ENCODE measurements around the gene TRIM14. TPM values are rescaled to one million over a fixed set of nuclear protein-coding genes. Genes with fewer than 3 reads are reported as not detected.

Gene TRIM14
- total RNA-seq, 1 experiment from 2014 or later, result 12.5 TPM

- no peak for TF ChIP-seq CTCF (conservative IDR thresholded peaks at IDR 0.05)
- H3K23me2 ChIP-seq (ENCODE audit: insufficient read length, low read depth, low read length, poor library complexity, severe bottlenecking), result no peaks in the 10 kb centered on the region
- no peak overlapping the region for H3K4me2 ChIP-seq (ENCODE audit: insufficient read depth, insufficient read length, low read length)
- H3K18ac ChIP-seq (ENCODE audit: insufficient read length, low read depth, low read length), result no peak overlapping the region
- no peak overlapping the region for H3K14ac ChIP-seq (ENCODE audit: insufficient read depth, low read length)
- H3K27ac ChIP-seq (ENCODE audit: insufficient read length, low read depth, low read length), result no peak overlapping the region
- peaks cover 4 to 20% (median 5%) of the 10 kb centered on the region in 3 experiments; a peak in 4 of 7 replicates for H3K36me3 Mint-ChIP-seq (ENCODE audit: insufficient read depth in 1 of 3, low read depth in 3 of 3)
- no peak overlapping the region for H2BK5ac ChIP-seq (ENCODE audit: insufficient read length, low read length)
- no peak overlapping the region for H2AK5ac ChIP-seq (ENCODE audit: insufficient read length, low read length)
- no peak overlapping the region for H4K91ac ChIP-seq (ENCODE audit: insufficient read length, low read depth, low read length)
- H3K23ac ChIP-seq (ENCODE audit: insufficient read length, low read depth, low read length), result no peak overlapping the region
- H3K9ac ChIP-seq (ENCODE audit: extremely low read depth, insufficient read length, low read length), result no peak overlapping the region
- no peaks in the 10 kb centered on the region for H3K4me1 ChIP-seq (ENCODE audit: insufficient read depth, low read length)
- H3K27me3 Mint-ChIP-seq (ENCODE audit: low read depth), result no peaks in the 10 kb centered on the region
- H4K8ac ChIP-seq (replicated peaks; ENCODE audit: insufficient read length, low read depth, low read length), result no peak overlapping the region
- H4K5ac ChIP-seq (ENCODE audit: insufficient read length, low read depth, low read length), result no peak overlapping the region
- H3K27me3 ChIP-seq (ENCODE audit: insufficient read depth, low read length), result no peaks in the 10 kb centered on the region
- no peak overlapping the region for H3K4me3 Mint-ChIP-seq
- no peak overlapping the region for H3K56ac ChIP-seq (ENCODE audit: insufficient read length, low read depth, low read length)
- H3K79me1 ChIP-seq (ENCODE audit: insufficient read depth, low read depth, low read length, poor library complexity, severe bottlenecking), result no peaks in the 10 kb centered on the region
- no peak overlapping the region for H2BK12ac ChIP-seq (ENCODE audit: insufficient read length, low read depth, low read length)
- no peaks in the 10 kb centered on the region for H3K9me3 Mint-ChIP-seq
- no peak overlapping the region for H2AFZ ChIP-seq (ENCODE audit: low read length)
- no peak for DNase-seq
- H4K20me1 ChIP-seq (ENCODE audit: control insufficient read depth, insufficient read depth, insufficient read length), result no peaks in the 10 kb centered on the region
- H2BK120ac ChIP-seq (ENCODE audit: low read depth, low read length, poor library complexity, severe bottlenecking), result no peak overlapping the region
- H2BK15ac ChIP-seq (ENCODE audit: low read depth, low read length), result no peak overlapping the region
- no peak overlapping the region for H3T11ph ChIP-seq (ENCODE audit: low read length)
- no peak overlapping the region for H2BK20ac ChIP-seq (ENCODE audit: low read depth, low read length, poor library complexity, severe bottlenecking)
- peaks cover 8 to 15% of the 10 kb centered on the region in 2 experiments for H3K4me1 Mint-ChIP-seq
- no peak overlapping the region for H3K27ac Mint-ChIP-seq
- no peak overlapping the region for H3K4ac ChIP-seq (ENCODE audit: low read depth, low read length)
- H3K79me2 ChIP-seq (ENCODE audit: insufficient read depth, low read length), result no peaks in the 10 kb centered on the region
- no peaks in the 10 kb centered on the region for H3K9me3 ChIP-seq (ENCODE audit: control insufficient read depth, low read depth, low read length)
Observed at GRCh38 chr9:98136489-98136888, 17.5 kb upstream of the TRIM14 start.
